BLaER1 (cell line): ENCODE measurements around the gene LMO4.

ENCODE experiments used
- H3K27ac ChIP-seq: shearing (Covaris generic); formaldehyde crosslinking; 2 replicates; pipeline ENCODE4 v1.8.1; 2022
- H3K27me3 ChIP-seq: shearing (Covaris generic); formaldehyde crosslinking; 2 replicates; pipeline ENCODE4 v1.8.1; 2022
- H3K36me3 ChIP-seq: shearing (Covaris generic); formaldehyde crosslinking; 2 replicates; pipeline ENCODE4 v1.8.1; 2022
- H3K4me1 ChIP-seq: shearing (Covaris generic); formaldehyde crosslinking; 2 replicates; pipeline ENCODE4 v1.8.1; 2022
- H3K4me2 ChIP-seq: shearing (Covaris generic); formaldehyde crosslinking; 2 replicates; pipeline ENCODE4 v1.8.1; 2022
- H3K4me3 ChIP-seq: shearing (Covaris generic); formaldehyde crosslinking; 2 replicates; pipeline ENCODE4 v1.8.1; 2022
- H3K9ac ChIP-seq: shearing (Covaris generic); formaldehyde crosslinking; 2 replicates; pipeline ENCODE4 v1.8.1; 2022
- H3K9me3 ChIP-seq: shearing (Covaris generic); formaldehyde crosslinking; 2 replicates; pipeline ENCODE4 v1.8.1; 2022
- H4K20me1 ChIP-seq: shearing (Covaris generic); formaldehyde crosslinking; 2 replicates; pipeline ENCODE4 v1.8.1; 2022
- Cebpa-rat ChIP-seq: shearing (Covaris generic); IDR thresholded peaks from 2 replicates; pipeline ENCODE4 v1.8.1; 2022

Gene LMO4

DNA sequence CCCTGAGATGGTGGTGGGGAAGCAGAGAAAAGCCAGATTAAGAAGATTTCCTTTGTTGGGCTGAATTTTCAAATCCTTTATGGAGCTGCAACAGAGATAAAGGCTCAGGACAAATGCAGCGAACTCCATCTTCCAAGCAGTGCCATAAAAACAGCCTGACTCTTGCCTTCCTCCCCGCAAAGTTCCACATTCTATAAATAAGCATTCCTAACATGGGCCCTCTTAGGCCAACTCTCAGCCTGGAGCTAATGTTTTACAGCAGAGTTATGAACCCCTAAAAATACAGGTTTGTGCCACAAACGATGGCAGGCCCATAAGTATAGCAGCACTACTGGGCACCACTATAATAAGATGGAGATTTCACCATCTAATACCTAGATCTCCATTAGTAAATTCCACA is 27.2 kb downstream of the LMO4 start:
- Histone ChIP-seq H3K36me3 (no peaks in the 10 kb centered on the region), H4K20me1 (no peaks in the 10 kb centered on the region), H3K4me3 (no peak overlapping the region), H3K9ac (no peak overlapping the region), H3K9me3 (no peaks in the 10 kb centered on the region), H3K4me2 (no peak overlapping the region), H3K27me3 (no peaks in the 10 kb centered on the region), H3K27ac (no peak overlapping the region), H3K4me1 (no peaks in the 10 kb centered on the region)
- TF ChIP-seq Cebpa-rat: no peak

DNA sequence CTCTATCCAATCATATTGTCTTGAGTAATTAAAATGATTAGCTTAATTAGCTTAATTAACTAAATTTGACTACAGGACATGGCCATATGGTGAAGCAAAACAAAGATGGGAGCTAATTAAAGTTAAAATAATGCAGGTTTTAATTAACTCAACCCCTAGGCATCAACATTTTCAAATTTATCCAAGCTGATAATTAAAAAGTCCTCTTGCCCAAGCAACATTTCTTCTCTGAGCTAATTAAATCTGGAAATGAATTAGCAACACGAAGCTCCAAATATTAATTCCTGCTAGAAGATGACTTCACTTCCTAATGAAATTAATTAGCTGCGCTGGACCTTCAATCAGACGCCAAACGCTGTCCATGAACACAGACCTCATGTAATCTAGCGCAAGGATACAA is 27.9 kb downstream of the LMO4 start:
- H4K20me1 ChIP-seq: no peaks in the 10 kb centered on the region
- no peaks in the 10 kb centered on the region for H3K36me3 ChIP-seq
- no peak overlapping the region for H3K27ac ChIP-seq
- H3K4me3 ChIP-seq: no peak overlapping the region
- H3K27me3 ChIP-seq: no peaks in the 10 kb centered on the region
- no peaks in the 10 kb centered on the region for H3K4me1 ChIP-seq
- no peak overlapping the region for H3K9ac ChIP-seq
- no peak overlapping the region for H3K4me2 ChIP-seq
- H3K9me3 ChIP-seq: no peaks in the 10 kb centered on the region
- TF ChIP-seq Cebpa-rat: no peak

DNA sequence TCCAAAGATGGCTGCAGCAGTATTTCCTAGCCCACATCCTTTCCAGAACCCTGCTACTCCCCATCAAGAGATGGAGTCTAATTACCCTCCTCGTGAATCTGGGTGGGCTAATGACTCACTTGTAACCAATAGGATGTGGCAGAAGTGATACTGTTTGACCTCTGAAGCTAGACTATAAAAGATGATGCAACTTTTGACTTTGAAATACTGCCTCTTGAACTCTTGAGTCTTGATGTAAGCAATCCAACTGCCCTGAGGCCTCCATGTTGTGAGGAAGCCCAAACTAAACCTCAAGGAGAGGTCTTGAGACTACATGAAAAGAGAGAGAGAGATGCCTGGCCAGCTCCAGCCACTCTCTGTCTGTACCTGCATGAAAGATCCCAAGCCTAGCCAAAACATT is 29.5 kb downstream of the LMO4 start:
- Histone ChIP-seq H3K27ac (no peak overlapping the region), H3K4me2 (no peak overlapping the region), H3K4me3 (no peak overlapping the region), H3K36me3 (no peaks in the 10 kb centered on the region), H4K20me1 (no peaks in the 10 kb centered on the region), H3K9me3 (no peaks in the 10 kb centered on the region), H3K4me1 (no peaks in the 10 kb centered on the region), H3K9ac (no peak overlapping the region), H3K27me3 (no peaks in the 10 kb centered on the region)
- TF ChIP-seq Cebpa-rat: no peak

DNA sequence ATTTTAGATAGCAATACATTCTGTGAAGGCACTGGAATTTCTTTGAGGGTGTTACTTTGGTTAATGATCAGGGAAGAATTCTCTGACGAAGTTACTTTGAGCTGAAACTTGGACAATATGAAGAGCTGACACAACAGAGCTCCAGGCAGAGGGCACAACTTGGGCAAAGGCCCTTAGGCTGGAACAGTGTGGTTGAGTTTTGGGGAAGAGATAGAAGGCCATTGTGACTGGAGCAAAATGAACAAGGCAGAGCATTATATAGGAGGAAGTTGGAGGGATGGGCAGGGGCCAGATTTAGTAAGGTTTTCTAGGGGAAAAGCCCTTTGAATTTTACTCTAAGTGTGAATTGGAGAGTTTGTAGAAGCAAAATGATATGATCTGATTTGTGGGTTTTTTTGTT is 30.9 kb downstream of the LMO4 start:
- H3K27me3 ChIP-seq: no peaks in the 10 kb centered on the region
- H4K20me1 ChIP-seq: no peaks in the 10 kb centered on the region
- no peak overlapping the region for H3K4me3 ChIP-seq
- no peaks in the 10 kb centered on the region for H3K36me3 ChIP-seq
- no peak overlapping the region for H3K9ac ChIP-seq
- H3K4me2 ChIP-seq: no peak overlapping the region
- H3K9me3 ChIP-seq: no peaks in the 10 kb centered on the region
- no peak for TF ChIP-seq Cebpa-rat
- H3K27ac ChIP-seq: no peak overlapping the region
- H3K4me1 ChIP-seq: no peaks in the 10 kb centered on the region

DNA sequence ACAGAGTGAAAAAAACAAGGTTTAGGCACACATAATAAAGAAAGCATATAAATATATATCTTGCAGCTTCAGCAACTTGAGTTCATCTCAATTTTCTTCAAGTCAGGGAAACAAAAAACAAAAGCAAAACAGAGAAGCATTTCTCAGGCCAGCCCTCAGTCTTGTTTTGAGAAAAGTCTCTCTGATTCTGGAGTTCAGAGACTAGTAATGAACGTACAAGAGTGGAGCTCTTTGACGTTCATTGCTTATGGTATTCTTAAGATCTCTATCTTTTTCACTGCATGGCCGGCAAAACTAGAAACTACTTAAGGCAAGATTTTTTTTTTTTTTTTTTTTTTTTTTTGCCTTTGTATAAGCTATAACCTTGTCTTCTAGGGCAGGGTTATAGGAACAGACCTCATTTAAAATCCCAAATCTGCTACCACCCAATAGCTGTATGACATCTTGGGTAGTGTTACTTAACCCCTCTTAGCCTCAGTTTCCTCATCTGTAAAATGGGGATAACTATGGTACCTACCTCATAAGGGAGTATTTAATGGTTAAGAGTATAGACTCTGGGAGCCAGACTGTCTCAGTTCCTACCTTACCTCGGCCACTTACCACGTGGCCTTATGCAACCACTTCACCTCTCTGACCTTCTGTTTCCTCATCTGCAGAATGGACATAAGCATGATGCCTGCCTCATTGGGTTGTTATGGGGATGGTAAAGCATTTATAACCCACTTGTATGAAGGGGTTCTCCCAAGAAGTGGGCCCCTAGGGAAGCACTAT is 33.6 kb downstream of the LMO4 start:
- Histone ChIP-seq H3K27me3 (no peaks in the 10 kb centered on the region), H3K9me3 (no peaks in the 10 kb centered on the region), H3K9ac (no peak overlapping the region), H3K4me3 (no peak overlapping the region), H3K36me3 (no peaks in the 10 kb centered on the region), H3K4me1 (no peaks in the 10 kb centered on the region), H3K27ac (no peak overlapping the region), H3K4me2 (no peak overlapping the region), H4K20me1 (no peaks in the 10 kb centered on the region)
- TF ChIP-seq Cebpa-rat: no peak

DNA sequence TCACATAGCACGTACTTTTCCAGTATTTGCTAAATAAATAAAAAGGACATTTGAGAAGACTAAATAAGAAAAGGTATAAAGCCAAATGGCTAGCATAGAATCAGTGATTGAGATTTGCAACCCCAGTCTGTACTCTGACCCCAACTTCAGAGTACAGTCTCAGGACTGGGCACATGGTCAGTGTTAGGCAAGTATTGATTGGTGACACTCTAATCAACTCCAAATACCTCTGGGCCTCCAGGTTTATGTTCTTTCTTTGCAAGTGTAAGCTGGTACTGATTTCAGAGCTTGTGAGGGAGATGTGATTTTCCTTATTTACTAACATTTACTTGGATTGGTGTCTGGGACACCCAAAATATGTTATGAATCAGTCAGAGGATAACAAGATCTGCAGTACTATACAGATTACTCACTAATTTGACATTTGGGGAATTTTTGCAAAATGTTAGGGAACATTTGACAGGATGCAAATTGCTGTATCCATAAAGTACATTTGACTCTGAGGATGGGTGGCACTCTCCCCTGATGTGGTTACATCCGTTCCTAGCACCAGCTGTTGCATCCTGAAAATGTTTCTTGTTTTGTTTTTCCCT is 34.2 kb downstream of the LMO4 start:
- H3K9me3 ChIP-seq: no peaks in the 10 kb centered on the region
- H4K20me1 ChIP-seq: no peaks in the 10 kb centered on the region
- H3K36me3 ChIP-seq: no peaks in the 10 kb centered on the region
- no peak overlapping the region for H3K9ac ChIP-seq
- TF ChIP-seq Cebpa-rat: no peak
- no peaks in the 10 kb centered on the region for H3K27me3 ChIP-seq
- 0 out of 2 replicates have a peak, but pooled peaks cover 5% of the 10 kb centered on the region for H3K4me1 ChIP-seq
- H3K27ac ChIP-seq: no peak overlapping the region
- no peak overlapping the region for H3K4me2 ChIP-seq
- no peak overlapping the region for H3K4me3 ChIP-seq

DNA sequence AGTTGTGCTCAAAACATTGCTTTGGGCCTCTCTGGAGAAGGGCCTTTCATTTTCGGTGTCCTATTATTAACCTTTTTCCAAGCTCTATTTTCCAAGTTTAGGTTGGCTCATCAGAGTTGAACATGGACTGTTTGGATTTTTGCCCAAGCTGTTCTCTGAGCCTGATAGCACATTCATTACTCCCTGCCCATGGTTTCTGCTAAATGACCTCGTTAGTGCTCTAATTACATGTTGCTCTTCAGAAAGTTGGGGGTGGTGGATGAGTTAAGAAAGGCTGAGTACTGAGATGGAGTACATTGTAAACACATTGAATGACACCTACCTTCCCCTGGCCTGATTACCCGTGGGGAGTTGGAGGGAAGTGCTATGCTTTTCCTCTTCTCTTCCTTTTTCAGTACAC is 38.9 kb downstream of the LMO4 start:
- H3K9me3 ChIP-seq: no peaks in the 10 kb centered on the region
- no peak overlapping the region for H3K9ac ChIP-seq
- H4K20me1 ChIP-seq: no peaks in the 10 kb centered on the region
- no peak for TF ChIP-seq Cebpa-rat
- 0 out of 2 replicates have a peak overlapping the region, but pooled peaks have one; percentile 10 for H3K4me2 ChIP-seq
- no peaks in the 10 kb centered on the region for H3K36me3 ChIP-seq
- H3K4me3 ChIP-seq: no peak overlapping the region
- no peak overlapping the region for H3K27ac ChIP-seq
- no peaks in the 10 kb centered on the region for H3K27me3 ChIP-seq
- 0 out of 2 replicates have a peak, but pooled peaks cover 5% of the 10 kb centered on the region for H3K4me1 ChIP-seq

DNA sequence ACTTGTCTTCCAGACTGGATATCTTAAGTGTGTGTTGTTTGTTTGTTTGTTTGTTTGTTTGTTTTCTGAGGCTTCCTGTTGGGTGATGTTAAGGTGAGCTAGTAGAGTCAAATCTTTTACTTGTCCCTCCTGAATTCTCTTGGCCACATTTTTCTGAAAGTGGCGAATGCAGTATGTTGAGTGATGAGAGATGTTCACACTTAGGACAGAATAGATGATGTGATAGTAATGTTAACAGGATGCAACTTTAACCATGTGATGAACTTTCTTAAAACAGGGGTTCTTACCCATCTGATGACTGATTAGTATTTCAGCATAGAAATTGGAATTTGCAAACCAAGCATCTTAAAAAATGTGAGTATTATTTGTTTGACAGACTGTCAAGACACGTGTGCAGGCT is 40.2 kb downstream of the LMO4 start:
- Histone ChIP-seq H3K27me3 (no peaks in the 10 kb centered on the region), H4K20me1 (no peaks in the 10 kb centered on the region), H3K9me3 (no peaks in the 10 kb centered on the region), H3K36me3 (no peaks in the 10 kb centered on the region), H3K27ac (no peak overlapping the region), H3K4me3 (no peak overlapping the region), H3K4me2 (no peak overlapping the region), H3K4me1 (0 out of 2 replicates have a peak, but pooled peaks cover 5% of the 10 kb centered on the region), H3K9ac (no peak overlapping the region)
- TF ChIP-seq Cebpa-rat: no peak

DNA sequence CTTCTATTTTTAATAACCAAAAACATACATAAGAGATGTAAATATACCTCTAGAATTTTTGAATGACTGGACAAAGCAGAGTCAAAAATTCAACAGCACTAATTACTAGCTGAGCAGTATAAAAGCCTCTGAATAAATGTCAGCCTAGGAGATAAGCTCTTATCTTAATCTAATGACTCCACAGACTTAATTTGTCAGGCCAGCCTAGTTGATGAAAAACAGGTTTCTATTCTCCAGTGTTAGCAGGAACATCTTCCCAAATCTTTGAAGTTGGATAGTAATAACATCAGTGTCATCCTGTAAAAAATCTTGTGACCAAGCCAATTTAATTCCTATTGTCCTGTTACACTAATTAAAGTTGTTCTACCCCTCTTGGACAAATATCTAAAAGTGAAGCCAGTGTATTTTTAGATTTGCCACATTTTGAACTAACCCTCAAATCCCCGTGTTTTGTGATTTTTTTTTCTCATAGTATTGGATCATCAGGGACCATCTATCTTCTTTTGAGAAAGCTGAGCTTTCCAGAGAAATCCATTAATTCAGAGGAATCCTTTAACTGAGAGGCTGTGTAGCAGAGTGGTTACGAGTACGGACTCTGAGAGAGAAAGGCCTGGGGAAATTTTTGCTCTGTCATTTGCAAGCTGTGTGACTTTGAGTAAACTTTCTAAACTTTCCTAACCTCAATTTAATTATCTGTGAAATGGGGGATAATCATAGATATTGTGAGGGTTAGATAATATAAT is 41.2 kb downstream of the LMO4 start:
- H3K27me3 ChIP-seq: no peaks in the 10 kb centered on the region
- peaks cover 1% of the 10 kb centered on the region; the same call in 1 of the 2 replicates for H3K9me3 ChIP-seq
- H3K9ac ChIP-seq: no peak overlapping the region
- no peak overlapping the region for H3K4me2 ChIP-seq
- 0 out of 2 replicates have a peak, but pooled peaks cover 5% of the 10 kb centered on the region for H3K4me1 ChIP-seq
- no peaks in the 10 kb centered on the region for H3K36me3 ChIP-seq
- no peak overlapping the region for H3K27ac ChIP-seq
- H4K20me1 ChIP-seq: no peaks in the 10 kb centered on the region
- no peak overlapping the region for H3K4me3 ChIP-seq
- no peak for TF ChIP-seq Cebpa-rat

DNA sequence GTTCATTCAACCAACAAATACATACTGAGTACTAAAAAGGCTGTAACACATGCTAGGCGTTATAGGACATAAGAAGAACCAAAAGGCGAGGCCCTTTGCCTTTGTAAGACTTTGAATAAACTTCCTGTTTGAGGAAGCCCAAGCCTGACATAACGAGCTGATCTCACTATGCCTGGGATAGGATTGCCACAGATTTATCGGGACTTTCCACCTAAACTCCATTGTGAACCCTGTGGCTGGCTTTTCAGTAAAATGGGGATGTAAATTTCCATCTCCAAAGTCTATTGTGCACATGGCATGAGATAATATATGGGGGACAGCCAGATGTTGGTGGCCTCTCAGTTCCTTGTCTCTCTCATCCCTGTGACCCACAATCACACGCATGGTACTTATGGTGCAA is 41.9 kb downstream of the LMO4 start:
- no peak for TF ChIP-seq Cebpa-rat
- Histone ChIP-seq H3K36me3 (no peaks in the 10 kb centered on the region), H3K27me3 (no peaks in the 10 kb centered on the region), H3K4me2 (no peak overlapping the region), H3K4me1 (0 out of 2 replicates have a peak, but pooled peaks cover 5% of the 10 kb centered on the region), H4K20me1 (no peaks in the 10 kb centered on the region), H3K9me3 (peaks cover 5% of the 10 kb centered on the region; the same call in 1 of the 2 replicates), H3K9ac (no peak overlapping the region), H3K4me3 (no peak overlapping the region), H3K27ac (no peak overlapping the region)
